NCI-H69 (cell line): Measurements from ENCODE around the gene MOCS2.

Experiments
- DNase-seq: peaks from one replicate; lab custom pipeline; 2025; lab: John Stamatoyannopoulos, UW

Gene MOCS2

GRCh38 chr5:53048248-53048647, 61.3 kb downstream of the MOCS2 start:
- no peak for DNase-seq
